WTC11 (cell line): ENCODE results near the gene THSD4. TPM values are rescaled to one million over a fixed set of nuclear protein-coding genes. Genes with fewer than 3 reads are reported as not detected.

ENCODE experiments used
- ATAC-seq: fragments of 200-7000 bp; cut with Tn5 transposase; 2 replicates; pipeline ENCODE4 v1.10.0; 2021; ENCODE audit warnings: mild to moderate bottlenecking, moderate library complexity
- CTCF ChIA-PET: fragments of 300-600 bp; sonication (Branson Sonifier 250); formaldehyde crosslinking; loops from one replicate; lab custom pipeline; 2021; ENCODE audit warnings: antibody characterized with exemption; lab: Charles Lee
- POLR2A ChIA-PET: fragments of 350-600 bp; sonication (Branson Sonifier 250); formaldehyde crosslinking; loops from one replicate; lab custom pipeline; 2021; ENCODE audit warnings: antibody characterized with exemption; lab: Charles Lee
- DNase-seq: peaks from one replicate; pipeline ENCODE4 v3.0.0; 2021; ENCODE audit warnings: low spot score
- H3K27ac Mint-ChIP-seq: 2 replicates; pipeline ENCODE4 v1.8.0; 2021; ENCODE audit warnings: mixed read lengths
- H3K27me3 Mint-ChIP-seq: 2 replicates; pipeline ENCODE4 v1.8.0; 2021; ENCODE audit warnings: low read depth, mild to moderate bottlenecking, moderate library complexity, mixed read lengths
- H3K36me3 Mint-ChIP-seq: 2 replicates; pipeline ENCODE4 v1.8.0; 2021; ENCODE audit warnings: mixed read lengths
- H3K4me1 Mint-ChIP-seq: 2 replicates; pipeline ENCODE4 v1.8.0; 2022; ENCODE audit warnings: mixed read lengths
- H3K4me3 Mint-ChIP-seq: 2 replicates; pipeline ENCODE4 v1.8.0; 2021; ENCODE audit warnings: mild to moderate bottlenecking, moderate library complexity, mixed read lengths
- H3K9me3 Mint-ChIP-seq: 2 replicates; pipeline ENCODE4 v1.8.0; 2021; ENCODE audit warnings: mixed read lengths
- AFF4 ChIP-seq: sonication (generic); formaldehyde crosslinking; IDR thresholded peaks from 2 replicates; pipeline ENCODE4 v1.8.1; 2023; ENCODE audit warnings: mild to moderate bottlenecking, missing genetic modification reagents, borderline replicate concordance
- ATF2 ChIP-seq: sonication (generic); formaldehyde crosslinking; IDR thresholded peaks from 2 replicates; pipeline ENCODE4 v1.8.1; 2022; ENCODE audit warnings: low read depth, missing genetic modification reagents, borderline replicate concordance
- CBFB ChIP-seq: sonication (generic); formaldehyde crosslinking; IDR thresholded peaks from 2 replicates; pipeline ENCODE4 v1.8.1; 2022; ENCODE audit warnings: mild to moderate bottlenecking, low read depth, missing genetic modification reagents
- CTCF ChIP-seq: fragments of 200-600 bp; IDR thresholded peaks from 2 replicates; pipeline ENCODE4 v1.8.0; 2022; ENCODE audit warnings: antibody characterized with exemption
- ELF4 ChIP-seq: sonication (generic); formaldehyde crosslinking; IDR thresholded peaks from 2 replicates; pipeline ENCODE4 v1.8.1; 2022; ENCODE audit warnings: low read depth, mild to moderate bottlenecking, moderate library complexity, missing genetic modification reagents
- EMX1 ChIP-seq: fragments of 250-450 bp; sonication (Bioruptor Pico); IDR thresholded peaks from 2 replicates; pipeline ENCODE4 v1.8.0; 2021; ENCODE audit warnings: mild to moderate bottlenecking
- FOXP4 ChIP-seq: sonication (generic); formaldehyde crosslinking; IDR thresholded peaks from 2 replicates; pipeline ENCODE4 v1.8.0; 2022; ENCODE audit warnings: mild to moderate bottlenecking, missing genetic modification reagents
- HMGA2 ChIP-seq: fragments of 250-450 bp; sonication (Bioruptor Pico); IDR thresholded peaks from 2 replicates; pipeline ENCODE4 v1.4.0; 2021; ENCODE audit warnings: mild to moderate bottlenecking, moderate library complexity
- IRF1 ChIP-seq: sonication (generic); formaldehyde crosslinking; IDR thresholded peaks from 2 replicates; pipeline ENCODE4 v1.8.0; 2023; ENCODE audit warnings: missing genetic modification reagents
- JUN ChIP-seq: sonication (generic); formaldehyde crosslinking; IDR thresholded peaks from 2 replicates; pipeline ENCODE4 v1.8.0; 2023; ENCODE audit warnings: mild to moderate bottlenecking, missing genetic modification reagents
- MAX ChIP-seq: sonication (generic); formaldehyde crosslinking; IDR thresholded peaks from 2 replicates; pipeline ENCODE4 v1.8.0; 2022; ENCODE audit warnings: mild to moderate bottlenecking, missing genetic modification reagents
- MXD4 ChIP-seq: fragments of 250-450 bp; sonication (Bioruptor Pico); IDR thresholded peaks from 2 replicates; pipeline ENCODE4 v1.8.0; 2021; ENCODE audit warnings: mild to moderate bottlenecking, moderate library complexity, borderline replicate concordance
- NFYB ChIP-seq: sonication (generic); formaldehyde crosslinking; conservative IDR thresholded peaks from 2 replicates; pipeline ENCODE4 v1.8.0; 2022; ENCODE audit warnings: low read depth, missing genetic modification reagents
- NR3C1 ChIP-seq: sonication (generic); formaldehyde crosslinking; conservative IDR thresholded peaks from 2 replicates; pipeline ENCODE4 v1.8.1; 2023; ENCODE audit warnings: low read depth, mild to moderate bottlenecking, missing genetic modification reagents
- OVOL2 ChIP-seq: fragments of 250-450 bp; sonication (Bioruptor Pico); IDR thresholded peaks from 2 replicates; pipeline ENCODE4 v1.9.0; 2021; ENCODE audit warnings: mild to moderate bottlenecking, borderline replicate concordance
- RORB ChIP-seq: fragments of 250-450 bp; sonication (Bioruptor Pico); IDR thresholded peaks from 2 replicates; pipeline ENCODE4 v1.9.0; 2021; ENCODE audit warnings: mild to moderate bottlenecking
- SOX15 ChIP-seq: fragments of 250-450 bp; sonication (Bioruptor Pico); IDR thresholded peaks from 2 replicates; pipeline ENCODE4 v1.9.0; 2021; ENCODE audit warnings: mild to moderate bottlenecking
- TEAD4 ChIP-seq: sonication (generic); formaldehyde crosslinking; IDR thresholded peaks from 2 replicates; pipeline ENCODE4 v1.8.0; 2022; ENCODE audit warnings: mild to moderate bottlenecking, missing genetic modification reagents
- TP53 ChIP-seq: sonication (generic); formaldehyde crosslinking; IDR thresholded peaks from 2 replicates; pipeline ENCODE4 v1.8.1; 2023; ENCODE audit warnings: mild to moderate bottlenecking, missing genetic modification reagents
- ZNF281 ChIP-seq: sonication (generic); formaldehyde crosslinking; IDR thresholded peaks from 2 replicates; pipeline ENCODE4 v1.8.0; 2023; ENCODE audit warnings: mild to moderate bottlenecking, missing genetic modification reagents
- ZNF423 ChIP-seq: fragments of 250-450 bp; sonication (Bioruptor Pico); IDR thresholded peaks from 2 replicates; pipeline ENCODE4 v2.1.2; 2022; ENCODE audit warnings: mild to moderate bottlenecking, moderate library complexity
- ZNF671 ChIP-seq: fragments of 250-450 bp; sonication (Bioruptor Pico); IDR thresholded peaks from 2 replicates; pipeline ENCODE4 v1.8.0; 2021; ENCODE audit warnings: mild to moderate bottlenecking
- total RNA-seq: library from RNA; stranded (reverse); gene quantifications from 3 replicates; pipeline ENCODE4 v1.2.3, GENCODE V29; 2021

THSD4 gene
- total RNA-seq, 1 experiment from 2014 or later, result 7.8 TPM

GRCh38 chr15:71167445-71168165 is 52.3 kb downstream of the THSD4 start (continued):
- TF ChIP-seq ZNF281 (CRISPR knock-in tag), result no peak
- no peak for TF ChIP-seq SOX15 (CRISPR knock-in tag)
- TF ChIP-seq JUN (CRISPR knock-in tag), result no peak
- no peak for TF ChIP-seq RORB (CRISPR knock-in tag)
- TF ChIP-seq AFF4 (CRISPR knock-in tag), result no peak
- TF ChIP-seq MXD4, result no peak
- no peak for TF ChIP-seq OVOL2
- no peak for TF ChIP-seq EMX1 (CRISPR knock-in tag)
- TF ChIP-seq, all 79 proteins: peak for 0

GRCh38 chr15:71168166-71168834 is 53.0 kb downstream of the THSD4 start:
- DNase-seq (no peak), ATAC-seq (no peak)
- H3K27ac Mint-ChIP-seq, result no peak overlapping the region
- H3K4me1 Mint-ChIP-seq, result peaks cover 9% of the 10 kb centered on the region
- H3K9me3 Mint-ChIP-seq, result peaks cover 27% of the 10 kb centered on the region
- H3K4me3 Mint-ChIP-seq, result no peak overlapping the region
- H3K36me3 Mint-ChIP-seq, result peaks cover 13% of the 10 kb centered on the region; the same call in 1 of the 2 replicates
- no peaks in the 10 kb centered on the region for H3K27me3 Mint-ChIP-seq
- ChIA-PET CTCF (no interaction called here), POLR2A (no interaction called here)
- no peak for TF ChIP-seq ZNF423 (CRISPR knock-in tag)
- no peak for TF ChIP-seq TP53
- TF ChIP-seq ZNF671 (CRISPR knock-in tag), result no peak
- no peak for TF ChIP-seq ATF2 (CRISPR knock-in tag)
- no peak for TF ChIP-seq FOXP4 (CRISPR knock-in tag)
- no peak for TF ChIP-seq IRF1
- TF ChIP-seq ELF4, result no peak
- no peak for TF ChIP-seq CBFB (CRISPR knock-in tag)
- no peak for TF ChIP-seq HMGA2 (CRISPR knock-in tag)
- TF ChIP-seq CTCF, result no peak
- TF ChIP-seq MAX, result no peak
- no peak for TF ChIP-seq NFYB
- no peak for TF ChIP-seq NR3C1 (CRISPR knock-in tag)
- TF ChIP-seq TEAD4 (CRISPR knock-in tag), result no peak
